ENCODE results near the gene FOXRED2.
"Not testable (repeated sequence)": the region's sequence is repeated elsewhere in the genome, so short reads cannot be mapped to it uniquely, and the experiment has no call there.

- TF ChIP-seq CTCF, POLR2A (IDR thresholded peaks at IDR 0.05): not testable (repeated sequence)
Observed at GRCh38 chr22:36452978-36453607, 53.7 kb downstream of the FOXRED2 start.
